Liver (tissue), 3 donors: Measurements from ENCODE around the gene LRMDA.

Experiments used
- ATF3 ChIP-seq: IDR thresholded peaks from 2 replicates; pipeline ENCODE4 v1.6.1; 2016; ENCODE audit warnings: antibody characterized with exemption
- CTCF ChIP-seq: fragments of 150-350 bp; IDR thresholded peaks from 2 replicates; pipeline ENCODE4 v1.5.1; 2017; ENCODE audit warnings: improper control_type of control experiment, low read depth, low read length; ENCODE audit not compliant: missing input control
- donor health status: healthy.
- donor health status: healthy.

GRCh38 chr10:75399461-75400162 is 31.8 kb upstream of the LRMDA start:
- TF ChIP-seq ATF3 (no peak), CTCF (peak; percentile 59)
